ENCODE measurements around the gene NBAS. TPM values are rescaled to one million over a fixed set of nuclear protein-coding genes. Genes with fewer than 3 reads are reported as not detected.
A peak's percentile ranks its signal among the peaks of the same experiment; 100 is the strongest.

Gene NBAS
- total RNA-seq, 1 experiment from 2014 or later, result 32.5 TPM

- Mint-ChIP-seq H3K4me3 (no peak overlapping the region), H3K27ac (peak overlapping the region in 1 of 3 experiments; percentile 10; a peak in 1 of 7 replicates), H3K4me1 (0 out of 4 replicates have a peak, but pooled peaks cover 0 to 2% of the 10 kb centered on the region in 2 experiments), H3K36me3 (ENCODE audit: insufficient read depth in 1 of 3, low read depth in 3 of 3) (peaks cover under 1 to 4% (median 2%) of the 10 kb centered on the region in 3 experiments; a peak in 3 of 7 replicates), H3K27me3 (ENCODE audit: low read depth) (no peaks in the 10 kb centered on the region), H3K9me3 (no peaks in the 10 kb centered on the region)
- H3K4me1 ChIP-seq (ENCODE audit: insufficient read depth, low read length), result no peaks in the 10 kb centered on the region
- no peak for DNase-seq
- H3K23ac ChIP-seq (ENCODE audit: insufficient read length, low read depth, low read length), result no peak overlapping the region
- no peak overlapping the region for H2BK120ac ChIP-seq (ENCODE audit: low read depth, low read length, poor library complexity, severe bottlenecking)
- H3K79me2 ChIP-seq (ENCODE audit: insufficient read depth, low read length), result no peaks in the 10 kb centered on the region
- no peak overlapping the region for H2BK15ac ChIP-seq (ENCODE audit: low read depth, low read length)
- H2BK5ac ChIP-seq (ENCODE audit: insufficient read length, low read length), result no peak overlapping the region
- no CpG with 5 or more reads among the region's 5 CpGs for WGBS (ENCODE audit: extremely low coverage, insufficient read length, low lambda C conversion rate)
- no peak overlapping the region for H2BK20ac ChIP-seq (ENCODE audit: low read depth, low read length, poor library complexity, severe bottlenecking)
- TF ChIP-seq CTCF (conservative IDR thresholded peaks at IDR 0.05), result no peak
- no peak overlapping the region for H4K8ac ChIP-seq (replicated peaks; ENCODE audit: insufficient read length, low read depth, low read length)
- H3T11ph ChIP-seq (ENCODE audit: low read length), result no peak overlapping the region
- no peak overlapping the region for H3K4ac ChIP-seq (ENCODE audit: low read depth, low read length)
- H3K79me1 ChIP-seq (ENCODE audit: insufficient read depth, low read depth, low read length, poor library complexity, severe bottlenecking), result no peaks in the 10 kb centered on the region
- no peak overlapping the region for H3K14ac ChIP-seq (ENCODE audit: insufficient read depth, low read length)
- no peak overlapping the region for H3K27ac ChIP-seq (ENCODE audit: insufficient read length, low read depth, low read length)
- no peak overlapping the region for H3K18ac ChIP-seq (ENCODE audit: insufficient read length, low read depth, low read length)
- no peak overlapping the region for H3K9ac ChIP-seq (ENCODE audit: extremely low read depth, insufficient read length, low read length)
- H3K9me3 ChIP-seq (ENCODE audit: control insufficient read depth, low read depth, low read length), result no peaks in the 10 kb centered on the region
- H3K27me3 ChIP-seq (ENCODE audit: insufficient read depth, low read length), result no peaks in the 10 kb centered on the region
- no peak overlapping the region for H2AK5ac ChIP-seq (ENCODE audit: insufficient read length, low read length)
- H4K5ac ChIP-seq (ENCODE audit: insufficient read length, low read depth, low read length), result no peak overlapping the region
- no peak overlapping the region for H3K56ac ChIP-seq (ENCODE audit: insufficient read length, low read depth, low read length)
- no peak overlapping the region for H2BK12ac ChIP-seq (ENCODE audit: insufficient read length, low read depth, low read length)
- H4K20me1 ChIP-seq (ENCODE audit: control insufficient read depth, insufficient read depth, insufficient read length), result no peaks in the 10 kb centered on the region
- H2AFZ ChIP-seq (ENCODE audit: low read length), result no peak overlapping the region
- H4K91ac ChIP-seq (ENCODE audit: insufficient read length, low read depth, low read length), result no peak overlapping the region
- no peak overlapping the region for H3K4me2 ChIP-seq (ENCODE audit: insufficient read depth, insufficient read length, low read length)
- no peaks in the 10 kb centered on the region for H3K23me2 ChIP-seq (ENCODE audit: insufficient read length, low read depth, low read length, poor library complexity, severe bottlenecking)
Measured at GRCh38 chr2:15457868-15458267, 103.3 kb downstream of the NBAS start.
